NB4 (cell line): ENCODE data around the gene ADCYAP1.

ENCODE experiments used
- DNase-seq: peaks from one replicate; pipeline ENCODE4 v3.0.0; 2010; ENCODE audit warnings: low read depth
- H3K4me3 ChIP-seq: one replicate; pipeline ENCODE4 v1.5.1; 2011; ENCODE audit warnings: mild to moderate bottlenecking, low read depth, low read length, moderate library complexity
- CTCF ChIP-seq: IDR thresholded peaks from one replicate; pipeline ENCODE4 v1.5.1; 2012; ENCODE audit warnings: low read depth, low read length
- MAX ChIP-seq: IDR thresholded peaks from 2 replicates; pipeline ENCODE4 v1.6.1; 2011; ENCODE audit warnings: low read depth, low read length
- MYC ChIP-seq: IDR thresholded peaks from 2 replicates; pipeline ENCODE4 v1.6.1; 2011; ENCODE audit warnings: low read depth, low read length
- POLR2A ChIP-seq: IDR thresholded peaks from 2 replicates; pipeline ENCODE4 v1.6.1; 2011; ENCODE audit warnings: mild to moderate bottlenecking; ENCODE audit not compliant: insufficient read length; ENCODE audit errors: extremely low read depth

Gene ADCYAP1

GRCh38 chr18:934518-935133, 30.0 kb downstream of the ADCYAP1 start:
- no peak for DNase-seq
- H3K4me3 ChIP-seq, result no peak overlapping the region
- no peak for TF ChIP-seq CTCF
- TF ChIP-seq MAX, result no peak
- no peak for TF ChIP-seq POLR2A
- TF ChIP-seq MYC, result no peak

- no peak overlapping the region for H3K4me3 ChIP-seq
- TF ChIP-seq MYC (no peak), POLR2A (no peak), MAX (no peak), CTCF (no peak)
- DNase-seq, result no peak
These were observed 32.3 kb downstream of the ADCYAP1 start for GRCh38 chr18:936941-937340.

- DNase-seq, result no peak
- TF ChIP-seq POLR2A, result no peak
- TF ChIP-seq CTCF, result no peak
- TF ChIP-seq MAX, result no peak
- no peak for TF ChIP-seq MYC
- no peak overlapping the region for H3K4me3 ChIP-seq
These were observed 34.5 kb downstream of the ADCYAP1 start for GRCh38 chr18:939166-939565.

GRCh38 chr18:939958-940357, 35.3 kb downstream of the ADCYAP1 start:
- DNase-seq, result no peak
- H3K4me3 ChIP-seq, result no peak overlapping the region
- TF ChIP-seq MAX, result no peak
- no peak for TF ChIP-seq CTCF
- no peak for TF ChIP-seq MYC
- TF ChIP-seq POLR2A, result no peak

GRCh38 chr18:941331-941730, 36.7 kb downstream of the ADCYAP1 start:
- TF ChIP-seq MAX (no peak), MYC (no peak), CTCF (no peak), POLR2A (no peak)
- H3K4me3 ChIP-seq, result no peak overlapping the region
- no peak for DNase-seq

- no peak overlapping the region for H3K4me3 ChIP-seq
- no peak for DNase-seq
- TF ChIP-seq CTCF, result no peak
- no peak for TF ChIP-seq MYC
- TF ChIP-seq POLR2A, result no peak
- no peak for TF ChIP-seq MAX
These were observed 39.8 kb downstream of the ADCYAP1 start for GRCh38 chr18:944440-944839.
